HEK293T (cell line): ENCODE results near the gene RUVBL2.

Experiments
- CTCF ChIA-PET: fragments of 350-600 bp; formaldehyde crosslinking; extraction: SDS; loops from one replicate; lab custom pipeline; 2021; ENCODE audit warnings: antibody characterized with exemption, inconsistent platforms; lab: Yijun Ruan, JAX
- POLR2A ChIA-PET: fragments of 350-600 bp; formaldehyde crosslinking; extraction: SDS; loops from one replicate; lab custom pipeline; 2020; ENCODE audit warnings: antibody characterized with exemption, inconsistent platforms; lab: Yijun Ruan, JAX
- DNase-seq: peaks from one replicate; pipeline ENCODE4 v3.0.0; 2012; ENCODE audit warnings: mixed read lengths; ENCODE audit errors: extremely low spot score
- ARNT ChIP-seq: fragments of 450-650 bp; IDR thresholded peaks from 2 replicates; pipeline ENCODE4 v1.6.1; 2017; ENCODE audit warnings: mild to moderate bottlenecking
- BHLHE40 ChIP-seq: fragments of 450-650 bp; IDR thresholded peaks from 2 replicates; pipeline ENCODE4 v1.6.1; 2016; ENCODE audit warnings: mild to moderate bottlenecking, moderate library complexity, borderline replicate concordance
- CTBP1 ChIP-seq: fragments of 450-650 bp; IDR thresholded peaks from 2 replicates; pipeline ENCODE4 v1.6.1; 2016; ENCODE audit warnings: borderline replicate concordance
- ELF4 ChIP-seq: fragments of 450-650 bp; IDR thresholded peaks from 2 replicates; pipeline ENCODE4 v1.6.1; 2017; ENCODE audit warnings: antibody characterized with exemption
- FOXA1 ChIP-seq: fragments of 450-650 bp; IDR thresholded peaks from 2 replicates; pipeline ENCODE4 v1.6.1; 2016; ENCODE audit warnings: mild to moderate bottlenecking
- FOXK2 ChIP-seq: fragments of 450-650 bp; IDR thresholded peaks from 2 replicates; pipeline ENCODE4 v1.6.1; 2016; ENCODE audit warnings: mild to moderate bottlenecking
- FOXM1 ChIP-seq: fragments of 450-650 bp; IDR thresholded peaks from 2 replicates; pipeline ENCODE4 v1.6.1; 2017; ENCODE audit warnings: mild to moderate bottlenecking, borderline replicate concordance
- HDGF ChIP-seq: fragments of 450-650 bp; IDR thresholded peaks from 2 replicates; pipeline ENCODE4 v1.6.1; 2017; ENCODE audit warnings: antibody characterized with exemption, borderline replicate concordance
- L3MBTL2 ChIP-seq: fragments of 450-650 bp; conservative IDR thresholded peaks from 2 replicates; pipeline ENCODE4 v1.6.1; 2016; ENCODE audit warnings: mild to moderate bottlenecking
- LEF1 ChIP-seq: fragments of 450-650 bp; IDR thresholded peaks from 2 replicates; pipeline ENCODE4 v1.6.1; 2017; ENCODE audit warnings: mild to moderate bottlenecking, borderline replicate concordance
- NFRKB ChIP-seq: fragments of 450-650 bp; IDR thresholded peaks from 2 replicates; pipeline ENCODE4 v1.6.1; 2016; ENCODE audit warnings: mild to moderate bottlenecking, moderate library complexity
- PKNOX1 ChIP-seq: fragments of 450-650 bp; IDR thresholded peaks from 2 replicates; pipeline ENCODE4 v1.6.1; 2016
- SP1 ChIP-seq: fragments of 450-650 bp; IDR thresholded peaks from 2 replicates; pipeline ENCODE4 v1.6.1; 2017
- SUZ12 ChIP-seq: fragments of 450-650 bp; IDR thresholded peaks from 2 replicates; pipeline ENCODE4 v1.6.1; 2016; ENCODE audit warnings: mild to moderate bottlenecking
- TARDBP ChIP-seq: fragments of 450-650 bp; IDR thresholded peaks from 2 replicates; pipeline ENCODE4 v1.6.1; 2016
- ZNF384 ChIP-seq: fragments of 450-650 bp; IDR thresholded peaks from 2 replicates; pipeline ENCODE4 v1.6.1; 2016

RUVBL2 gene

GRCh38 chr19:48991011-48991609, 2.6 kb upstream of the RUVBL2 start:
- POLR2A ChIA-PET: interaction anchor here (1.0 kb wide), 1 partner anchor 8 kb away, joined by 3 read pairs; no protein-coding TSS in a partner anchor
- CTCF ChIA-PET: interaction anchor here (3.5 kb wide), 1 partner anchor 14 kb away, joined by 26 read pairs; no protein-coding TSS in a partner anchor
- DNase-seq: no peak
- TF ChIP-seq ZNF384 (no peak), PKNOX1 (no peak), ELF4 (no peak), FOXA1 (no peak), HDGF (no peak), FOXM1 (no peak), BHLHE40 (no peak), CTBP1 (no peak), LEF1 (no peak), L3MBTL2 (no peak), SP1 (no peak), NFRKB (no peak), SUZ12 (no peak), TARDBP (no peak), FOXK2 (no peak), ARNT (no peak)

- ChIA-PET CTCF (interaction anchor here (0.7 to 3.5 kb wide), 6 partner anchors 9 to 106 kb away, joined by 3 to 26 read pairs (median 4); no protein-coding TSS in a partner anchor), POLR2A (interaction anchor here (1.1 to 2.3 kb wide), 2 partner anchors 21 to 65 kb away, joined by 3 to 5 read pairs; no protein-coding TSS in a partner anchor)
- no peak for TF ChIP-seq FOXM1
- no peak for TF ChIP-seq ELF4
- TF ChIP-seq BHLHE40: no peak
- no peak for TF ChIP-seq FOXK2
- TF ChIP-seq HDGF: no peak
- TF ChIP-seq SP1: no peak
- no peak for TF ChIP-seq NFRKB
- TF ChIP-seq ARNT: no peak
- no peak for TF ChIP-seq CTBP1
- no peak for TF ChIP-seq SUZ12
- TF ChIP-seq FOXA1: no peak
- no peak for TF ChIP-seq LEF1
- TF ChIP-seq TARDBP: no peak
- TF ChIP-seq PKNOX1: no peak
- peak; percentile 60 for DNase-seq
Observed at GRCh38 chr19:48991873-48992580, 1.7 kb upstream of the RUVBL2 start.

- ChIA-PET POLR2A (interaction anchor here (0.9 to 2.3 kb wide), 18 partner anchors 9 to 206 kb away, joined by 3 to 12 read pairs (median 5); partner anchors contain the start of genes BAX, BCAT2 and PPP1R15A), CTCF (interaction anchor here (0.7 to 3.5 kb wide), 15 partner anchors 9 to 206 kb away, joined by 3 to 26 read pairs (median 4); partner anchors contain the start of genes DHDH and FTL)
- TF ChIP-seq TARDBP: no peak
- no peak for TF ChIP-seq L3MBTL2
- no peak for TF ChIP-seq BHLHE40
- no peak for TF ChIP-seq FOXA1
- no peak for DNase-seq
Observed at GRCh38 chr19:48992581-48993174, 1.0 kb upstream of the RUVBL2 start.

GRCh38 chr19:48994035-48994386, 324 bp downstream of the RUVBL2 start:
- POLR2A ChIA-PET: interaction anchor here (1.2 to 2.3 kb wide), 13 partner anchors 10 to 184 kb away, joined by 3 to 12 read pairs (median 6); partner anchors contain the start of genes BAX, BCAT2 and PPP1R15A
- DNase-seq: no peak
- CTCF ChIA-PET: interaction anchor here (0.6 to 3.5 kb wide), 11 partner anchors 11 to 247 kb away, joined by 3 to 26 read pairs (median 5); partner anchors contain the start of gene IZUMO1
- TF ChIP-seq FOXM1 (no peak), PKNOX1 (no peak), TARDBP (no peak), L3MBTL2 (no peak), FOXK2 (no peak), HDGF (no peak), SUZ12 (no peak), ZNF384 (no peak), LEF1 (no peak), BHLHE40 (no peak), ARNT (no peak), ELF4 (no peak), SP1 (no peak), CTBP1 (no peak), FOXA1 (no peak), NFRKB (no peak)

- ChIA-PET CTCF (interaction anchor here (0.9 to 1.7 kb wide), 7 partner anchors 8 to 210 kb away, joined by 3 to 5 read pairs (median 4); no protein-coding TSS in a partner anchor), POLR2A (interaction anchor here (1.0 to 1.3 kb wide), 2 partner anchors 71 to 76 kb away, joined by 3 read pairs; no protein-coding TSS in a partner anchor)
- DNase-seq: peak; percentile 63
- TF ChIP-seq SP1 (no peak), NFRKB (no peak), BHLHE40 (no peak), FOXM1 (no peak), SUZ12 (no peak), FOXA1 (no peak), ARNT (no peak), HDGF (no peak), ELF4 (no peak), LEF1 (no peak), PKNOX1 (no peak), ZNF384 (no peak)
Observed at GRCh38 chr19:48997972-48998371, 4.3 kb downstream of the RUVBL2 start.
